Activated T-cell treated with anti-CD3 and anti-CD28 coated beads, Interleukin-2, amount 50 U/mL, for 48 hours (primary cell): ENCODE data around the gene ERBB3.

Source experiments
- DNase-seq, 2 experiments: peaks; one replicate each; pipeline ENCODE4 v3.0.0-alpha.2; 2020

ERBB3 gene

GRCh38 chr12:56141946-56142784 lies 62.2 kb downstream of the ERBB3 start:
- DNase-seq = no peak

DNA sequence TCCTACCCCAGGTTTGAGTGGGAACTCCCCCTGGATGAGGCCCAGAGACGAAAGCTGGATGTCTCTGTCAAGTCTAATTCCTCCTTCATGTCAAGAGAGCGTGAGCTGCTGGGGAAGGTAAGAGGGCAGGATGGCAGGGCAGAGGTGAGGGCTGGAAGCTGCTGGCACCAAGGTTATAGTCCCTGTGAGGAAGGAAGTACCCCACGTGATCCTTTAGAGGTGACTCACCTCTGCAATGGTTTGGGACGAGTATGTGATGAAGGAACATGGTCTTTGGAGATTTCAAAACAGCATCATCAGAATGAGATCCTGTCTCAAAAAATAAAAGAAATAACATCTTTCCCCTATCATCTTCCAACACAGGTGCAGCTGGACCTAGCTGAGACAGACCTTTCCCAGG lies 63.3 kb downstream of the ERBB3 start:
- DNase-seq = no peak

DNA sequence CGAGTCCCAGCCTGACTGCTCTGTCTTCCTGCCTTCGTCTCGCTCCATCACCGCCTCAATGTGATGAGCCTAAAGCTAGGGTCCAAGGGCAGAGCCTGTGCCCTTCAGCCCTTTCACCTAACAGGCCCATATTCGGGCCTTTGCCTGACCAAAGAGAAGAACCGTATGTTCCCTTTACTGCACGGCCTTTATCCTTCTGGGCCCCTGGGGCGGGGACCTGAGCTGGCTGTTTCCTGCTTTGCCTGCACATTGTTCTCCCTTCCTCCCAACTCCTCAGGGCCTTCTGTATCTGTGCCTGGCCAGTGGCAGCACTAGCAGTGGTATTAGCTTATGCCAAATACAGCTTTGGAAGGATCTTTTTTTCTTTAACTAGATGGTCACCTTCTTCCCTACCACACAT lies 63.9 kb downstream of the ERBB3 start:
- no peak for DNase-seq

DNA sequence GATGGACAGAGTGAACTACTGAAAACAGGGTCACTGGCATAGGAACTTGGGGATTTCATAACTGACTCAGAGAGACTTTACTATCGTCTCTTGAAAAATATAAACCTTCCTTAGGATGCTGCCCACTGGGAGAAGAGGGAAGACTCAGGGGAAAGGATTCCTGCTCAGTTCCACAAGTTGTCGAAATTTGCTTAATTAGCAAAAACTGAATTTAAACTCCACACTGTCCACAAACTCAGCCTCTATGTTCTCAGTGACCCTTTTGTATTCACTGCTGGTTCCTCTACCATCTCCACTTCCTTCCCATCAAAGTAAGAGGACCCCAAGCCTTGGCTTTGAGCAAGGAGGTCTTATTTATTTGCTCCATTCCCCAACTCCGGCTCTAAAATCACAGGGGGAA lies 65.3 kb downstream of the ERBB3 start:
- DNase-seq = no peak

DNA sequence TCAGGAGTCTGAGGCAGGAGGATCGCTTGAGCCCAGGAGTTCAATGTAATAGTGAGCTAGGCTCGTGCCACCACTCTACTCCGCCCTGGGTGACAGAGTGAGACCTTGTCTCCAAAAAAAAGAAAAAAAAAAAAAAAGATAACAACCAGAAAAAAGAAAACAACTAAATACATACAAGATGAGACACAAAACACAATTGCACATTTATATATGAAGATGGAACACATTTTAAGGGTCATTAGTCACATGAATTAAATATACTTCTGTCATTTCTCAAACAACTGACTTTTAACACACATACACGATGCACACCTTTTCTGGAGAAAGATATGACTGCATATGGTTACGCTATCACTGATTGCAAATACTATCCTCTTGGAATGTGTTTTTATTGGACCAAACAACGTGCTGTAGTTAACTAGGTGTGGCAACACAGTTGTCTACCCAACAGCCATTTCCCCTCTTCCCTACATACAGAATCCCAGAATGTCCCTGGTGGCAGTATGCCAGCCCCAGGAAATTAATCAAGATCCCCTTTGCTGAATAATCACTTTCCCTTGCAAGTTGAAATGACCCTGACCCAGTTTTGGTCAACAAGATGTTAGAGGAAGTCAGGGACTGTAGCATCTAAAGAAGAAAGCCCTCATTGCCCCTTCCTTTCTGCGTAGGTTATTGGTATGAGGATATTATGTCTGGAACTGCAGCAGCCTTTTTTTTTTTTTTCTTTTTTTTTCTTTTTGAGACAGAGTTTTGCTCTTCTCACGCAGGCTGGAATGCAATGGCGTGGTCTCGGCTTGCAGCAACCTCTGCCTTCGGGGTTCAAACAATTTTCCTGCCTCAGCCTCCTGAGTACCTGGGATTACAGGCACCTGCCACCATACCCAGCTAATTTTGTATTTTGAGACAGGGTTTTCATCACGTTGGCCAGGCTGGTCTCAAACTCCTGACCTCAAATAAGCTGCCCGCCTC lies 66.8 kb downstream of the ERBB3 start:
- DNase-seq = no peak

GRCh38 chr12:56150563-56150962 lies 70.6 kb downstream of the ERBB3 start:
- DNase-seq = no peak

DNA sequence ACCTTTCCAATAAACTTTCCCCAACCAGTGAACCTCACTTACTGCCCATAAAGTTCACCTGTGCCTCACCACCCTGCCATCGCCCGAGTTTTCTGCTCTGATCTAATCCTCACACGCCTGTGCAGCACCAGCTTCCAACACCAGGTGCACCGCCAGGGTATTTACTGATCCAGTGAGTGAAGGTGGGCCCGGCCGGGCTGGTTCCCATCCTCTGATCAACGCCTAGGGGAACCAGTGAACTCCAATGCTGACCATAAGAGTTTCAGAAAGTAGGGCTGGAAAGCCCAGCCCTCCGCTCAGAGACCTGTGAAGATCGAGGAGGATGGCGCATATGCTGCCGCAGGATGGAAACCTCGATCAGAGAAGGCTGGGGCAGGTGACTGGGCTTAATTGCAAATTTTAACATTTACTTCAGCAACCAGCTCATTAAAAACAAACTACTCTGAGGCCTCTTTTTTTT lies 71.7 kb downstream of the ERBB3 start:
- peak; percentile 82 to 84 for DNase-seq

- peak; percentile 95 to 96 for DNase-seq
These were observed 72.3 kb downstream of the ERBB3 start, which contains the start of gene MYL6B for GRCh38 chr12:56152132-56152755. MYL6B (plus strand) TSS chr12:56152587; CDS start chr12:56153919, 1,332 bp downstream.
